ENCODE measurements around the gene GPR142. TPM values are rescaled to one million over a fixed set of nuclear protein-coding genes. Genes with fewer than 3 reads are reported as not detected.

GPR142 gene
- total RNA-seq, 2 donors from 2014 or later = 0.35 to 0.74 TPM

GRCh38 chr17:74369665-74370490 is 2.6 kb downstream of the GPR142 start:
- Histone ChIP-seq H3K9ac (ENCODE audit: low read depth in 2 of 2, low read length in 2 of 2) (no peak overlapping the region), H3K4me3 (no peak overlapping the region), H3K27me3 (no peaks in the 10 kb centered on the region), H3K9me3 (no peaks in the 10 kb centered on the region), H3K27ac (no peak overlapping the region), H3K36me3 (no peaks in the 10 kb centered on the region), H3K4me1 (peaks cover 4% of the 10 kb centered on the region)
- TF ChIP-seq CTCF (IDR thresholded peaks at IDR 0.05) = no peak
- no peak for DNase-seq
- intact Hi-C loops (cut with DNase I) = loop anchor here (2.0 to 5.0 kb wide), 2 partner anchors 123 to 232 kb away; no protein-coding TSS in a partner anchor

- no peak overlapping the region for H3K4me3 ChIP-seq
These were observed 4.4 kb downstream of the GPR142 start for GRCh38 chr17:74371653-74372147.

GRCh38 chr17:74372426-74372825 is 5.1 kb downstream of the GPR142 start:
- no peak for DNase-seq
- Histone ChIP-seq H3K4me3 (no peak overlapping the region), H3K9me3 (no peaks in the 10 kb centered on the region), H3K9ac (ENCODE audit: low read depth in 2 of 2, low read length in 2 of 2) (no peak overlapping the region), H3K4me1 (peaks cover 4% of the 10 kb centered on the region), H3K27me3 (no peaks in the 10 kb centered on the region), H3K36me3 (no peaks in the 10 kb centered on the region), H3K27ac (no peak overlapping the region)
- no peak for TF ChIP-seq CTCF (IDR thresholded peaks at IDR 0.05)
- intact Hi-C loops (cut with DNase I) = loop anchor here (5.0 kb wide), 1 partner anchor 230 kb away; no protein-coding TSS in a partner anchor

More at GRCh38 chr17:74371653-74372147, 4.4 kb downstream of the GPR142 start:
- H3K9ac ChIP-seq (ENCODE audit: low read depth in 2 of 2, low read length in 2 of 2) = no peak overlapping the region
- no peak for TF ChIP-seq CTCF (IDR thresholded peaks at IDR 0.05)
- no peaks in the 10 kb centered on the region for H3K9me3 ChIP-seq
- no peak for DNase-seq
- H3K36me3 ChIP-seq = no peaks in the 10 kb centered on the region
- H3K27ac ChIP-seq = no peak overlapping the region
- peaks cover 4% of the 10 kb centered on the region for H3K4me1 ChIP-seq
- no peaks in the 10 kb centered on the region for H3K27me3 ChIP-seq
- intact Hi-C loops (cut with DNase I) = loop anchor here (5.0 kb wide), 1 partner anchor 231 kb away; no protein-coding TSS in a partner anchor

- Histone ChIP-seq H3K27me3 (no peaks in the 10 kb centered on the region), H3K36me3 (no peaks in the 10 kb centered on the region), H3K9ac (ENCODE audit: low read depth in 2 of 2, low read length in 2 of 2) (peak overlapping the region in 1 of 2 donors; percentile 26), H3K4me1 (peaks cover 4% of the 10 kb centered on the region), H3K4me3 (no peak overlapping the region), H3K9me3 (no peaks in the 10 kb centered on the region), H3K27ac (peak overlapping the region; percentile 35)
- DNase-seq = peak; percentile 77
- intact Hi-C loops (cut with DNase I) = loop anchor here (5.0 kb wide), 1 partner anchor 228 kb away; no protein-coding TSS in a partner anchor
- no peak for TF ChIP-seq CTCF (IDR thresholded peaks at IDR 0.05)
These were observed 6.7 kb downstream of the GPR142 start for GRCh38 chr17:74373838-74374606.

GRCh38 chr17:74374858-74375257 is 7.6 kb downstream of the GPR142 start:
- Histone ChIP-seq H3K27me3 (no peaks in the 10 kb centered on the region), H3K27ac (no peak overlapping the region), H3K9ac (ENCODE audit: low read depth in 2 of 2, low read length in 2 of 2) (no peak overlapping the region), H3K36me3 (no peaks in the 10 kb centered on the region), H3K4me3 (no peak overlapping the region), H3K9me3 (no peaks in the 10 kb centered on the region), H3K4me1 (peaks cover 11% of the 10 kb centered on the region)
- DNase-seq = no peak
- TF ChIP-seq CTCF (IDR thresholded peaks at IDR 0.05) = no peak
- intact Hi-C loops (cut with DNase I) = loop anchor here (5.0 kb wide), 1 partner anchor 227 kb away; no protein-coding TSS in a partner anchor
